ENCODE data around the gene SYS1. TPM values are rescaled to one million over a fixed set of nuclear protein-coding genes. Genes with fewer than 3 reads are reported as not detected.
"Not testable (repeated sequence)": the region's sequence is repeated elsewhere in the genome, so short reads cannot be mapped to it uniquely, and the experiment has no call there.

Gene SYS1
- total RNA-seq, 1 donor from 2014 or later, result 28.4 TPM

GRCh38 chr20:45339799-45340198 is 23.2 kb upstream of the SYS1 start:
- DNase-seq (ENCODE audit: low read depth in 2 of 2), result no peak

- no peak for DNase-seq (ENCODE audit: low read depth in 2 of 2)
Measured at GRCh38 chr20:45340236-45340847, 22.6 kb upstream of the SYS1 start.

- DNase-seq (ENCODE audit: low read depth in 2 of 2), result no peak
Measured at GRCh38 chr20:45340951-45341350, 22.0 kb upstream of the SYS1 start.

- no peak for DNase-seq (ENCODE audit: low read depth in 2 of 2)
Measured at GRCh38 chr20:45341579-45341938, 21.4 kb upstream of the SYS1 start.

GRCh38 chr20:45341939-45342854 is 20.8 kb upstream of the SYS1 start:
- peak in 1 of 2 donors; percentile 95 for DNase-seq (ENCODE audit: low read depth in 2 of 2)

GRCh38 chr20:45342855-45343531 is 20.0 kb upstream of the SYS1 start:
- no peak for DNase-seq (ENCODE audit: low read depth in 2 of 2)

GRCh38 chr20:45343532-45344167 is 19.3 kb upstream of the SYS1 start:
- DNase-seq (ENCODE audit: low read depth in 2 of 2), result no peak

- DNase-seq (ENCODE audit: low read depth in 2 of 2), result peak; percentile 91
Measured at GRCh38 chr20:45344168-45344860, 18.6 kb upstream of the SYS1 start.

- DNase-seq (ENCODE audit: low read depth in 2 of 2), result peak in 1 of 2 donors; percentile 39
Measured at GRCh38 chr20:45345104-45345936, 17.6 kb upstream of the SYS1 start.

GRCh38 chr20:45346291-45346718 is 16.7 kb upstream of the SYS1 start:
- DNase-seq (ENCODE audit: low read depth in 2 of 2), result peak in 1 of 2 donors; percentile 56

GRCh38 chr20:45346851-45347250 is 16.1 kb upstream of the SYS1 start:
- no peak for DNase-seq (ENCODE audit: low read depth in 2 of 2)

GRCh38 chr20:45347297-45347935 is 15.5 kb upstream of the SYS1 start:
- peak in 1 of 2 donors; percentile 36 for DNase-seq (ENCODE audit: low read depth in 2 of 2)

GRCh38 chr20:45347936-45348778 is 14.8 kb upstream of the SYS1 start, which contains the start of gene SDC4:
Gene SDC4, minus strand, starts transcription at chr20:45348424. Its CDS starts 40 bp downstream, at chr20:45348384.
- DNase-seq (ENCODE audit: low read depth in 2 of 2), result peak; percentile 65 to 78

GRCh38 chr20:45350217-45350616 is 12.7 kb upstream of the SYS1 start:
- DNase-seq (ENCODE audit: low read depth in 2 of 2), result no peak

- DNase-seq (ENCODE audit: low read depth in 2 of 2), result not testable (repeated sequence)
Measured at GRCh38 chr20:45350795-45351194, 12.2 kb upstream of the SYS1 start.

- no peak for DNase-seq (ENCODE audit: low read depth in 2 of 2)
Measured at GRCh38 chr20:45352729-45353128, 10.2 kb upstream of the SYS1 start.

GRCh38 chr20:45353746-45354145 is 9.2 kb upstream of the SYS1 start:
- DNase-seq (ENCODE audit: low read depth in 2 of 2), result no peak

- no peak for DNase-seq (ENCODE audit: low read depth in 2 of 2)
Measured at GRCh38 chr20:45354423-45355208, 8.3 kb upstream of the SYS1 start.

All from lung microvascular endothelial cell (primary cell).